ENCODE data around the gene MBLAC1. TPM values are rescaled to one million over a fixed set of nuclear protein-coding genes. Genes with fewer than 3 reads are reported as not detected.

The MBLAC1 gene
- total and polyA plus RNA-seq, 10 of the 15 experiments (the other 5 are each of a cell fraction or from before 2014, with no cell fraction given) = 0.24 to 3.2 (median 1.8) TPM; not detected in 1

DNA sequence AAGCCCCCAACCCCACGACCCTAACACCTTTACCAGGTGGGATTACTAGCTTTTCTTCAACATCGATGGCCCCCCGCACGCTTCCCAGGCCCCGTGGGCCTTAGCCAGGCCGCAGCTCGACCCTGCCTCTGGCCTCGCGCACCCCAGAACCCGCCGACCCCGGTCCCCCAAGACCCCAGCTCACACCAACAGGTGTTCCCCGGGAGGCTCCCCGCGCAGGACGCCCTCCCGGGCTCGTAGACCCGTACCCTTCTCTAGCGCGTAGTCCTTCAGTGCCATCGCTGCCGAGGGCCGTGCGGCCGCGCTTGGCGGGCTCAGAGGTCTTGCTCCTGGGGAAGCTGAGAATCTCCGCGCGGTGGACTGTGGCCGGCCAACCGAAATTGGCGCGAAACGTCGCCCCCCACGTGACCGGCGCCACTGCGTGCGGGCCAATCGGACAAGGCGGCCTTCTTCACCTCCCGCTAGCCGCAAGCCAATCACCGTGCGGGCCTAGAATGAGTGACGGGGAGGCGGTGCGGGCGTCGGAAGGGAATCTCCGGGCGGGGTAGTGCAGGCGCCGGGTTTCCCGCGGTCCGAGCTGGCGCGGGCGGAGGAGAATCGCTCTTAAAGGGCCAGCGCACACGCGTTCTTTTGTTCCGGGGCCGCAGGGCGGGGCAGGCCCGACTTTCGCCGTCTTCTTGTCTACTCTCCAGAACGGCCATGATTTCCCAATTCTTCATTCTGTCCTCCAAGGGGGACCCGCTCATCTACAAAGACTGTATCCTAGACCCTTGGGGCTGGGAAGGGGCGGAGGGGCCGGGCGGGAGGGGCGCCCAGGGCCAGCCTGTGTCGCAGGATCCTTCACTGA is 25.5 kb upstream of the MBLAC1 start, which contains the start of the genes AP4M1 and MCM7 (continued):
- no peak for TF ChIP-seq BMI1 (IDR thresholded peaks at IDR 0.05; ENCODE audit: borderline replicate concordance)
- peak; percentile 47; the same call in 1 of the 2 replicates for TF ChIP-seq JUND (IDR thresholded peaks at IDR 0.05; ENCODE audit: low read depth, low read length)
- peak; percentile 74 for TF ChIP-seq YY1 (IDR thresholded peaks at IDR 0.05; ENCODE audit: low read depth, low read length)
- TF ChIP-seq, protein P1, sequence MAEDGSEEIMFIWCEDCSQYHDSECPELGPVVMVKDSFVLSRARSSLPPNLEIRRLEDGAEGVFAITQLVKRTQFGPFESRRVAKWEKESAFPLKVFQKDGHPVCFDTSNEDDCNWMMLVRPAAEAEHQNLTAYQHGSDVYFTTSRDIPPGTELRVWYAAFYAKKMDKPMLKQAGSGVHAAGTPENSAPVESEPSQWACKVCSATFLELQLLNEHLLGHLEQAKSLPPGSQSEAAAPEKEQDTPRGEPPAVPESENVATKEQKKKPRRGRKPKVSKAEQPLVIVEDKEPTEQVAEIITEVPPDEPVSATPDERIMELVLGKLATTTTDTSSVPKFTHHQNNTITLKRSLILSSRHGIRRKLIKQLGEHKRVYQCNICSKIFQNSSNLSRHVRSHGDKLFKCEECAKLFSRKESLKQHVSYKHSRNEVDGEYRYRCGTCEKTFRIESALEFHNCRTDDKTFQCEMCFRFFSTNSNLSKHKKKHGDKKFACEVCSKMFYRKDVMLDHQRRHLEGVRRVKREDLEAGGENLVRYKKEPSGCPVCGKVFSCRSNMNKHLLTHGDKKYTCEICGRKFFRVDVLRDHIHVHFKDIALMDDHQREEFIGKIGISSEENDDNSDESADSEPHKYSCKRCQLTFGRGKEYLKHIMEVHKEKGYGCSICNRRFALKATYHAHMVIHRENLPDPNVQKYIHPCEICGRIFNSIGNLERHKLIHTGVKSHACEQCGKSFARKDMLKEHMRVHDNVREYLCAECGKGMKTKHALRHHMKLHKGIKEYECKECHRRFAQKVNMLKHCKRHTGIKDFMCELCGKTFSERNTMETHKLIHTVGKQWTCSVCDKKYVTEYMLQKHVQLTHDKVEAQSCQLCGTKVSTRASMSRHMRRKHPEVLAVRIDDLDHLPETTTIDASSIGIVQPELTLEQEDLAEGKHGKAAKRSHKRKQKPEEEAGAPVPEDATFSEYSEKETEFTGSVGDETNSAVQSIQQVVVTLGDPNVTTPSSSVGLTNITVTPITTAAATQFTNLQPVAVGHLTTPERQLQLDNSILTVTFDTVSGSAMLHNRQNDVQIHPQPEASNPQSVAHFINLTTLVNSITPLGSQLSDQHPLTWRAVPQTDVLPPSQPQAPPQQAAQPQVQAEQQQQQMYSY (CRISPR knock-in tag; IDR thresholded peaks at IDR 0.05) = no peak
- no peak for TF ChIP-seq SIX5 (IDR thresholded peaks at IDR 0.05; ENCODE audit: low read depth, low read length, severe bottlenecking)
- TF ChIP-seq STAT1 (conservative IDR thresholded peaks at IDR 0.05) = no peak
- no peak for TF ChIP-seq BCL11A (IDR thresholded peaks at IDR 0.05; ENCODE audit: low read depth, low read length)
- TF ChIP-seq RFX5 (IDR thresholded peaks at IDR 0.05; ENCODE audit: low read depth, low read length) = 0 out of 2 replicates have a peak, but pooled peaks have one; percentile 33
- no peak for TF ChIP-seq EP300 (IDR thresholded peaks at IDR 0.05; ENCODE audit: borderline replicate concordance in 1 of 2, control insufficient read depth in 1 of 2, low read depth in 2 of 2, low read length in 2 of 2)
- no peak for TF ChIP-seq ZNF384 (IDR thresholded peaks at IDR 0.05; ENCODE audit: borderline replicate concordance, low read depth, low read length)
- TF ChIP-seq, protein P2, sequence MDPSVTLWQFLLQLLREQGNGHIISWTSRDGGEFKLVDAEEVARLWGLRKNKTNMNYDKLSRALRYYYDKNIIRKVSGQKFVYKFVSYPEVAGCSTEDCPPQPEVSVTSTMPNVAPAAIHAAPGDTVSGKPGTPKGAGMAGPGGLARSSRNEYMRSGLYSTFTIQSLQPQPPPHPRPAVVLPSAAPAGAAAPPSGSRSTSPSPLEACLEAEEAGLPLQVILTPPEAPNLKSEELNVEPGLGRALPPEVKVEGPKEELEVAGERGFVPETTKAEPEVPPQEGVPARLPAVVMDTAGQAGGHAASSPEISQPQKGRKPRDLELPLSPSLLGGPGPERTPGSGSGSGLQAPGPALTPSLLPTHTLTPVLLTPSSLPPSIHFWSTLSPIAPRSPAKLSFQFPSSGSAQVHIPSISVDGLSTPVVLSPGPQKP (IDR thresholded peaks at IDR 0.05; ENCODE audit: low read depth, low read length) = no peak
- no peak for TF ChIP-seq EED (IDR thresholded peaks at IDR 0.05; ENCODE audit: low read depth)
- peak; percentile 97 for TF ChIP-seq SIN3A (IDR thresholded peaks at IDR 0.05; ENCODE audit: low read depth, low read length)
- TF ChIP-seq HCFC1 (IDR thresholded peaks at IDR 0.05; ENCODE audit: low read length) = no peak; the same call in 1 of the 2 replicates
- no peak for TF ChIP-seq NBN (IDR thresholded peaks at IDR 0.05)
- TF ChIP-seq, protein P3, sequence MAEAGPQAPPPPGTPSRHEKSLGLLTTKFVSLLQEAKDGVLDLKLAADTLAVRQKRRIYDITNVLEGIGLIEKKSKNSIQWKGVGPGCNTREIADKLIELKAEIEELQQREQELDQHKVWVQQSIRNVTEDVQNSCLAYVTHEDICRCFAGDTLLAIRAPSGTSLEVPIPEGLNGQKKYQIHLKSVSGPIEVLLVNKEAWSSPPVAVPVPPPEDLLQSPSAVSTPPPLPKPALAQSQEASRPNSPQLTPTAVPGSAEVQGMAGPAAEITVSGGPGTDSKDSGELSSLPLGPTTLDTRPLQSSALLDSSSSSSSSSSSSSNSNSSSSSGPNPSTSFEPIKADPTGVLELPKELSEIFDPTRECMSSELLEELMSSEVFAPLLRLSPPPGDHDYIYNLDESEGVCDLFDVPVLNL (IDR thresholded peaks at IDR 0.05; ENCODE audit: low read depth, low read length) = peak; percentile 87
- TF ChIP-seq, protein P4, sequence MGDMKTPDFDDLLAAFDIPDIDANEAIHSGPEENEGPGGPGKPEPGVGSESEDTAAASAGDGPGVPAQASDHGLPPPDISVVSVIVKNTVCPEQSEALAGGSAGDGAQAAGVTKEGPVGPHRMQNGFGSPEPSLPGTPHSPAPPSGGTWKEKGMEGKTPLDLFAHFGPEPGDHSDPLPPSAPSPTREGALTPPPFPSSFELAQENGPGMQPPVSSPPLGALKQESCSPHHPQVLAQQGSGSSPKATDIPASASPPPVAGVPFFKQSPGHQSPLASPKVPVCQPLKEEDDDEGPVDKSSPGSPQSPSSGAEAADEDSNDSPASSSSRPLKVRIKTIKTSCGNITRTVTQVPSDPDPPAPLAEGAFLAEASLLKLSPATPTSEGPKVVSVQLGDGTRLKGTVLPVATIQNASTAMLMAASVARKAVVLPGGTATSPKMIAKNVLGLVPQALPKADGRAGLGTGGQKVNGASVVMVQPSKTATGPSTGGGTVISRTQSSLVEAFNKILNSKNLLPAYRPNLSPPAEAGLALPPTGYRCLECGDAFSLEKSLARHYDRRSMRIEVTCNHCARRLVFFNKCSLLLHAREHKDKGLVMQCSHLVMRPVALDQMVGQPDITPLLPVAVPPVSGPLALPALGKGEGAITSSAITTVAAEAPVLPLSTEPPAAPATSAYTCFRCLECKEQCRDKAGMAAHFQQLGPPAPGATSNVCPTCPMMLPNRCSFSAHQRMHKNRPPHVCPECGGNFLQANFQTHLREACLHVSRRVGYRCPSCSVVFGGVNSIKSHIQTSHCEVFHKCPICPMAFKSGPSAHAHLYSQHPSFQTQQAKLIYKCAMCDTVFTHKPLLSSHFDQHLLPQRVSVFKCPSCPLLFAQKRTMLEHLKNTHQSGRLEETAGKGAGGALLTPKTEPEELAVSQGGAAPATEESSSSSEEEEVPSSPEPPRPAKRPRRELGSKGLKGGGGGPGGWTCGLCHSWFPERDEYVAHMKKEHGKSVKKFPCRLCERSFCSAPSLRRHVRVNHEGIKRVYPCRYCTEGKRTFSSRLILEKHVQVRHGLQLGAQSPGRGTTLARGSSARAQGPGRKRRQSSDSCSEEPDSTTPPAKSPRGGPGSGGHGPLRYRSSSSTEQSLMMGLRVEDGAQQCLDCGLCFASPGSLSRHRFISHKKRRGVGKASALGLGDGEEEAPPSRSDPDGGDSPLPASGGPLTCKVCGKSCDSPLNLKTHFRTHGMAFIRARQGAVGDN (IDR thresholded peaks at IDR 0.05) = no peak
- no peak for TF ChIP-seq CHD1 (IDR thresholded peaks at IDR 0.05; ENCODE audit: low read depth, low read length)
- TF ChIP-seq MEF2A (IDR thresholded peaks at IDR 0.05; ENCODE audit: insufficient read depth, low read depth, low read length) = no peak

Data from GM12878 (cell line).